GM10847 (cell line): ENCODE data around the gene CTPS2.

Source experiments
- POLR2A ChIP-seq: IDR thresholded peaks from 2 replicates; pipeline ENCODE4 v1.6.1; 2011; ENCODE audit not compliant: insufficient read length; ENCODE audit errors: extremely low read depth

Gene CTPS2

DNA sequence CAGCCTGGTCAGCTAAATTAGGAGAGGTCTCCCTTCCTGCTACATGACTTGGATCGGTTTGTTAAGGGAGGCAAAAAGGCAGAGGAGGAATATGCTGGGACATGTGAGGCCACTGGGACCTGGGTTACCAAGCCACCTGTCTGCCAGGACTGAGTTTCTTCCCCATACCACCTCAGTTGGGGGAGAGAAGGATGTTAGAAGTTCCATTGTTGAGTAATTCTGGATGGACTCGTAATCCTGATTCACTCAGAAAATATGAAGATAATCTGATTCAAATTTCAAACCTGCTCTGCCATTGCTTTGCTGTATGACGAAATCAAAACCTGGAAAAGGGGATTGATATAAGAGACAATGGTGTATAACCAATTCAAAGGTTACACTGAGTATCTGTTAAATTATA is 159.9 kb downstream of the CTPS2 start:
- TF ChIP-seq POLR2A, result no peak

DNA sequence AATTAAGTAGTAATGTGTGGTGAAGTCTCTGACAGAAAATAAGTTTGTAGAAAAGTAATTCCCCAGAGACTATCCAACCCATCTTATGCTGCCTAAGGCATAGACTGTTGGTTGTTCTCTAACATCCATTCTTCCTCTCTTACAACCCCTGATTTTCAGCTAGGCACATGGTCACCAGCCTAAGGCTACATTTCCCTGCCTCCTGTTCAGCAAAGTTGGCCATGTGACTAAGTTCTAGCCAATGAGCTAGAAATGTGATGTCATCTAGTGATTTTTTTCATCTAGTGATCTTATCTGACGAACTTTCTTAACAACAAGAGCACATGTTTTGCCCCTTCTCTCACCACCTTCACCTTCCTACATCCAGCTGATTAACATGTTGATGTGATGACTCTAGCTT is 164.8 kb downstream of the CTPS2 start:
- TF ChIP-seq POLR2A, result no peak

DNA sequence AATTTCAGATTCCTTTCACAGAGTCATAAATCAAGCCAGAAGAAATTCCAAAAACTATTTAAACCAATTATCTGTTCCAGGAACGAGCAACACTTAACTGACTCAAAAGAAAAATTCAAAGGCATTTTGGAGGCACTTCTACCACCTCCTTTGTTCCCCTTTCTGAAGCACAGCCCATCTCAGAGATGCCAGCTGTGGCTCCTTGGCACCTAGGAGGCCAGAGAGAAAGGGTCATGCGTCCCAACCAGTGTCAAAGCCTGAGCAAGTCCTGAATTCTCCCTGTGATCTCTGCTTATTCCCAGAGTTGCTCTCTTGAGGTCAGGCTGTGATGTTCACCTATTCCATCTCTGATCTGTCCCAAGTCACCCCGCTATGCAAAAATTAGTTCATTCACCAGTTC is 167.5 kb downstream of the CTPS2 start:
- no peak for TF ChIP-seq POLR2A
